Measurements from ENCODE around the gene SRRM3. TPM values are rescaled to one million over a fixed set of nuclear protein-coding genes. Genes with fewer than 3 reads are reported as not detected.

The SRRM3 gene
- total RNA-seq, 1 experiment from 2014 or later, result 12.7 TPM

GRCh38 chr7:76281006-76281705, 79.5 kb downstream of the SRRM3 start:
- DNase-seq (ENCODE audit: low read depth, low spot score), result no peak
- TF ChIP-seq, protein P1, sequence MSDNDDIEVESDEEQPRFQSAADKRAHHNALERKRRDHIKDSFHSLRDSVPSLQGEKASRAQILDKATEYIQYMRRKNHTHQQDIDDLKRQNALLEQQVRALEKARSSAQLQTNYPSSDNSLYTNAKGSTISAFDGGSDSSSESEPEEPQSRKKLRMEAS (IDR thresholded peaks at IDR 0.05), result no peak
- TF ChIP-seq ELF1 (IDR thresholded peaks at IDR 0.05; ENCODE audit: borderline replicate concordance, low read depth) (no peak), POLR2AphosphoS5 (IDR thresholded peaks at IDR 0.05; ENCODE audit: low read depth, low read length) (no peak), ZFX (IDR thresholded peaks at IDR 0.05) (no peak), TCF7L2 (IDR thresholded peaks at IDR 0.05; ENCODE audit: borderline replicate concordance, extremely low read depth, insufficient read depth, insufficient read length) (no peak), EZH2phosphoT487 (IDR thresholded peaks at IDR 0.05; ENCODE audit: borderline replicate concordance) (no peak), EGR1 (IDR thresholded peaks at IDR 0.05; ENCODE audit: low read depth) (no peak), SRF (IDR thresholded peaks at IDR 0.05; ENCODE audit: low read depth) (no peak), RAD21 (IDR thresholded peaks at IDR 0.05; ENCODE audit: low read depth) (no peak), POLR2A (IDR thresholded peaks at IDR 0.05; ENCODE audit: borderline replicate concordance, extremely low read depth, insufficient read depth, insufficient read length) (no peak), REST (IDR thresholded peaks at IDR 0.05; ENCODE audit: low read depth) (no peak), CTCF (IDR thresholded peaks at IDR 0.05 in 2 of 3, conservative IDR thresholded peaks at IDR 0.05 in 1 of 3; ENCODE audit: borderline replicate concordance in 1 of 3, insufficient read depth in 1 of 3, low read depth in 2 of 3, low read length in 2 of 3) (no peak), CEBPB (IDR thresholded peaks at IDR 0.05; ENCODE audit: low read depth) (no peak), ATF3 (IDR thresholded peaks at IDR 0.05) (no peak), JUND (IDR thresholded peaks at IDR 0.05) (no peak), SIN3A (IDR thresholded peaks at IDR 0.05; ENCODE audit: low read depth) (no peak), ZNF274 (IDR thresholded peaks at IDR 0.05; ENCODE audit: low read depth, low read length) (no peak), SP1 (IDR thresholded peaks at IDR 0.05; ENCODE audit: low read depth) (no peak), CBX3 (IDR thresholded peaks at IDR 0.05; ENCODE audit: low read depth) (no peak)
- TF ChIP-seq, protein P2, sequence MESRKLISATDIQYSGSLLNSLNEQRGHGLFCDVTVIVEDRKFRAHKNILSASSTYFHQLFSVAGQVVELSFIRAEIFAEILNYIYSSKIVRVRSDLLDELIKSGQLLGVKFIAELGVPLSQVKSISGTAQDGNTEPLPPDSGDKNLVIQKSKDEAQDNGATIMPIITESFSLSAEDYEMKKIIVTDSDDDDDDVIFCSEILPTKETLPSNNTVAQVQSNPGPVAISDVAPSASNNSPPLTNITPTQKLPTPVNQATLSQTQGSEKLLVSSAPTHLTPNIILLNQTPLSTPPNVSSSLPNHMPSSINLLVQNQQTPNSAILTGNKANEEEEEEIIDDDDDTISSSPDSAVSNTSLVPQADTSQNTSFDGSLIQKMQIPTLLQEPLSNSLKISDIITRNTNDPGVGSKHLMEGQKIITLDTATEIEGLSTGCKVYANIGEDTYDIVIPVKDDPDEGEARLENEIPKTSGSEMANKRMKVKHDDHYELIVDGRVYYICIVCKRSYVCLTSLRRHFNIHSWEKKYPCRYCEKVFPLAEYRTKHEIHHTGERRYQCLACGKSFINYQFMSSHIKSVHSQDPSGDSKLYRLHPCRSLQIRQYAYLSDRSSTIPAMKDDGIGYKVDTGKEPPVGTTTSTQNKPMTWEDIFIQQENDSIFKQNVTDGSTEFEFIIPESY (IDR thresholded peaks at IDR 0.05; ENCODE audit: extremely low read depth, insufficient replicate concordance, low read length), result no peak
- H3K27ac ChIP-seq (ENCODE audit: low read depth, low read length), result peak overlapping the region; percentile 14; the same call in 1 of the 2 replicates
- H3K9me2 ChIP-seq (ENCODE audit: insufficient read depth), result no peaks in the 10 kb centered on the region
- BruUV-seq (replicated peaks), result no TSS peak
- H2AFZ ChIP-seq (ENCODE audit: low read depth, low read length, poor library complexity, severe bottlenecking), result peak overlapping the region; percentile 58
- ATAC-seq, result peak; percentile 20
- CTCF ChIA-PET, result interaction anchor here (2.5 kb wide), 1 partner anchor 33 kb away, joined by 9 read pairs; no protein-coding TSS in a partner anchor
- peaks cover 7 to 10% of the 10 kb centered on the region in 2 experiments; a peak in 3 of 4 replicates for H3K36me3 ChIP-seq (ENCODE audit: control insufficient read depth in 1 of 2, insufficient read depth in 2 of 2, low read length in 2 of 2)
- intact Hi-C loops (cut with micrococcal nuclease), result no loop called here
- peak overlapping the region; percentile 70 for H3K9ac ChIP-seq (ENCODE audit: low read length)
- no peaks in the 10 kb centered on the region for H3K27me3 ChIP-seq (ENCODE audit: insufficient read depth, low read length)
- H3K4me2 ChIP-seq (ENCODE audit: low read length), result peak overlapping the region; percentile 98
- RAD21 ChIA-PET (ENCODE audit: low non-redundant PET in 1 of 2, low total read pairs in 2 of 2, uncharacterized antibody in 2 of 2, unreplicated experiment in 2 of 2), result interaction anchor here (0.6 to 0.8 kb wide), 2 partner anchors 212 to 840 kb away, joined by 4 read pairs; no protein-coding TSS in a partner anchor
- no peaks in the 10 kb centered on the region for H3K9me3 ChIP-seq (ENCODE audit: control insufficient read depth in 1 of 2, insufficient read depth in 1 of 2, low read depth in 1 of 2, low read length in 2 of 2)
- no peaks in the 10 kb centered on the region for H4K20me1 ChIP-seq (ENCODE audit: insufficient read depth)
- H3K79me2 ChIP-seq (ENCODE audit: insufficient read depth, low read length), result peaks cover 5% of the 10 kb centered on the region; the same call in 1 of the 2 replicates
- peak overlapping the region; percentile 58 to 72 for H3K4me3 ChIP-seq (replicated peaks in 1 of 2; ENCODE audit: low read depth in 1 of 2, low read length in 2 of 2)
- peaks cover 10 to 21% of the 10 kb centered on the region in 2 experiments for H3K4me1 ChIP-seq (ENCODE audit: control insufficient read depth in 1 of 2, insufficient read depth in 2 of 2, low read length in 2 of 2)
- POLR2A ChIA-PET, result interaction anchor here (1.5 kb wide), 1 partner anchor 10 kb away, joined by 4 read pairs; no protein-coding TSS in a partner anchor

Data from HCT116 (cell line).